Thoracic aorta endothelial cell (primary cell): ENCODE measurements around the gene UBE2K. TPM values are rescaled to one million over a fixed set of nuclear protein-coding genes. Genes with fewer than 3 reads are reported as not detected.

ENCODE experiments used
- small RNA-seq: library from RNA; depleted of rRNA; stranded (forward); fragments of <200 nt; gene quantifications from one replicate; pipeline ENCODE3, GENCODE V24; 2012
- total RNA-seq: library from RNA; depleted of rRNA; stranded (reverse); fragments of >200 nt; gene quantifications from 2 replicates; pipeline ENCODE4 v1.2.3, GENCODE V29; 2012

Gene UBE2K
- 51.9 and 55.4 TPM in 2 replicates for total RNA-seq

GRCh38 chr4:39697740-39698423 is at the start of gene UBE2K:
Gene UBE2K (plus strand): TSS chr4:39698136. CDS start chr4:39698328, 192 bp downstream.

Small RNAs within 50 kb of the gene (small RNA-seq; reads per million reads assigned to genes)
- gene RF00019, result not detected
- not detected for gene RN7SL558P

Other genes with a start within 250 kb of the UBE2K start
- gene RPL9, start 239.2 kb upstream of the UBE2K start, total RNA-seq, result 2,060 and 2,737 TPM in 2 replicates
- gene LIAS, start 239.1 kb upstream of the UBE2K start, total RNA-seq, result 15.0 and 16.1 TPM in 2 replicates
- gene UGDH, start 170.7 kb upstream of the UBE2K start, total RNA-seq, result 66.7 and 124 TPM in 2 replicates
- gene SMIM14, start 59.3 kb upstream of the UBE2K start, total RNA-seq, result 15.2 and 18.4 TPM in 2 replicates